ENCODE data around the gene STXBP2.
A peak's percentile ranks its signal among the peaks of the same experiment; 100 is the strongest.
"Not testable (repeated sequence)": the region's sequence is repeated elsewhere in the genome, so short reads cannot be mapped to it uniquely, and the experiment has no call there.

STXBP2 gene

GRCh38 chr19:7642295-7643030, 5.6 kb downstream of the STXBP2 start:
- no peak for DNase-seq (ENCODE audit: low spot score in 2 of 2)
- Mint-ChIP-seq H3K27me3 (no peaks in the 10 kb centered on the region), H3K27ac (ENCODE audit: low read depth) (no peak overlapping the region), H3K4me3 (no peak overlapping the region), H3K4me1 (peaks cover 27% of the 10 kb centered on the region), H3K36me3 (ENCODE audit: insufficient read depth) (peaks cover 18% of the 10 kb centered on the region), H3K9me3 (no peaks in the 10 kb centered on the region)
- no peak for ATAC-seq (replicated peaks; ENCODE audit: extremely low read depth, poor library complexity, severe bottlenecking)

- Mint-ChIP-seq H3K9me3 (no peaks in the 10 kb centered on the region), H3K27me3 (no peaks in the 10 kb centered on the region), H3K36me3 (ENCODE audit: insufficient read depth) (peaks cover 15% of the 10 kb centered on the region), H3K4me1 (peaks cover 22% of the 10 kb centered on the region), H3K4me3 (no peak overlapping the region), H3K27ac (ENCODE audit: low read depth) (peak overlapping the region; percentile 77)
- no peak for ATAC-seq (replicated peaks; ENCODE audit: extremely low read depth, poor library complexity, severe bottlenecking)
- DNase-seq (ENCODE audit: low spot score in 2 of 2), result no peak
Observed at GRCh38 chr19:7643031-7643415, 6.1 kb downstream of the STXBP2 start.

- not testable (repeated sequence) for ATAC-seq (replicated peaks; ENCODE audit: extremely low read depth, poor library complexity, severe bottlenecking); H3K4me3 Mint-ChIP-seq; H3K9me3 Mint-ChIP-seq; DNase-seq (ENCODE audit: low spot score in 2 of 2); H3K27me3 Mint-ChIP-seq
- peaks cover 15% of the 10 kb centered on the region for H3K4me1 Mint-ChIP-seq
- H3K27ac Mint-ChIP-seq (ENCODE audit: low read depth), result peak overlapping the region; percentile 77
- peaks cover 17% of the 10 kb centered on the region for H3K36me3 Mint-ChIP-seq (ENCODE audit: insufficient read depth)
Observed at GRCh38 chr19:7643629-7644549, 7.0 kb downstream of the STXBP2 start.

GRCh38 chr19:7644550-7644877, 7.6 kb downstream of the STXBP2 start:
- H3K27me3 Mint-ChIP-seq, result no peaks in the 10 kb centered on the region
- DNase-seq (ENCODE audit: low spot score in 2 of 2), result no peak
- H3K27ac Mint-ChIP-seq (ENCODE audit: low read depth), result no peak overlapping the region
- ATAC-seq (replicated peaks; ENCODE audit: extremely low read depth, poor library complexity, severe bottlenecking), result no peak
- H3K36me3 Mint-ChIP-seq (ENCODE audit: insufficient read depth), result peaks cover 18% of the 10 kb centered on the region
- peaks cover 9% of the 10 kb centered on the region for H3K4me1 Mint-ChIP-seq
- no peak overlapping the region for H3K4me3 Mint-ChIP-seq
- no peaks in the 10 kb centered on the region for H3K9me3 Mint-ChIP-seq

- ATAC-seq (replicated peaks; ENCODE audit: extremely low read depth, poor library complexity, severe bottlenecking), result no peak
- no peaks in the 10 kb centered on the region for H3K9me3 Mint-ChIP-seq
- no peak overlapping the region for H3K4me3 Mint-ChIP-seq
- DNase-seq (ENCODE audit: low spot score in 2 of 2), result no peak
- no peak overlapping the region for H3K27ac Mint-ChIP-seq (ENCODE audit: low read depth)
- peaks cover 20% of the 10 kb centered on the region for H3K36me3 Mint-ChIP-seq (ENCODE audit: insufficient read depth)
- no peaks in the 10 kb centered on the region for H3K27me3 Mint-ChIP-seq
- peaks cover 2% of the 10 kb centered on the region for H3K4me1 Mint-ChIP-seq
Observed at GRCh38 chr19:7645163-7645562, 8.3 kb downstream of the STXBP2 start.

- H3K4me1 Mint-ChIP-seq, result no peaks in the 10 kb centered on the region
- no peaks in the 10 kb centered on the region for H3K9me3 Mint-ChIP-seq
- DNase-seq (ENCODE audit: low spot score in 2 of 2) (no peak), ATAC-seq (replicated peaks; ENCODE audit: extremely low read depth, poor library complexity, severe bottlenecking) (no peak)
- H3K27me3 Mint-ChIP-seq, result no peaks in the 10 kb centered on the region
- H3K27ac Mint-ChIP-seq (ENCODE audit: low read depth), result peak overlapping the region; percentile 56
- H3K36me3 Mint-ChIP-seq (ENCODE audit: insufficient read depth), result peaks cover 21% of the 10 kb centered on the region
- no peak overlapping the region for H3K4me3 Mint-ChIP-seq
Observed at GRCh38 chr19:7645656-7646425, 8.9 kb downstream of the STXBP2 start.

GRCh38 chr19:7646426-7646700, 9.5 kb downstream of the STXBP2 start:
- no peaks in the 10 kb centered on the region for H3K27me3 Mint-ChIP-seq
- peaks cover 19% of the 10 kb centered on the region for H3K36me3 Mint-ChIP-seq (ENCODE audit: insufficient read depth)
- ATAC-seq (replicated peaks; ENCODE audit: extremely low read depth, poor library complexity, severe bottlenecking), result no peak

GRCh38 chr19:7647156-7647555, 10.2 kb downstream of the STXBP2 start:
- H3K27ac Mint-ChIP-seq (ENCODE audit: low read depth), result no peak overlapping the region
- DNase-seq (ENCODE audit: low spot score in 2 of 2), result no peak
- ATAC-seq (replicated peaks; ENCODE audit: extremely low read depth, poor library complexity, severe bottlenecking), result no peak
- no peaks in the 10 kb centered on the region for H3K9me3 Mint-ChIP-seq
- H3K4me1 Mint-ChIP-seq, result peaks cover 3% of the 10 kb centered on the region
- H3K4me3 Mint-ChIP-seq, result no peak overlapping the region
- H3K27me3 Mint-ChIP-seq, result no peaks in the 10 kb centered on the region
- H3K36me3 Mint-ChIP-seq (ENCODE audit: insufficient read depth), result peaks cover 18% of the 10 kb centered on the region

More at GRCh38 chr19:7646426-7646700, 9.5 kb downstream of the STXBP2 start:
- no peak overlapping the region for H3K4me3 Mint-ChIP-seq
- no peak for DNase-seq (ENCODE audit: low spot score in 2 of 2)
- H3K4me1 Mint-ChIP-seq, result no peaks in the 10 kb centered on the region
- no peaks in the 10 kb centered on the region for H3K9me3 Mint-ChIP-seq
- peak overlapping the region; percentile 56 for H3K27ac Mint-ChIP-seq (ENCODE audit: low read depth)

GRCh38 chr19:7648265-7649014, 11.5 kb downstream of the STXBP2 start:
- ATAC-seq (replicated peaks; ENCODE audit: extremely low read depth, poor library complexity, severe bottlenecking) (no peak), DNase-seq (ENCODE audit: low spot score in 2 of 2) (no peak)
- no peak overlapping the region for H3K4me3 Mint-ChIP-seq
- H3K27ac Mint-ChIP-seq (ENCODE audit: low read depth), result no peak overlapping the region
- no peaks in the 10 kb centered on the region for H3K9me3 Mint-ChIP-seq
- H3K36me3 Mint-ChIP-seq (ENCODE audit: insufficient read depth), result peaks cover 18% of the 10 kb centered on the region
- peaks cover 14% of the 10 kb centered on the region for H3K4me1 Mint-ChIP-seq
- no peaks in the 10 kb centered on the region for H3K27me3 Mint-ChIP-seq

- Mint-ChIP-seq H3K4me3 (no peak overlapping the region), H3K36me3 (ENCODE audit: insufficient read depth) (peaks cover 12% of the 10 kb centered on the region), H3K27ac (ENCODE audit: low read depth) (no peak overlapping the region), H3K9me3 (no peaks in the 10 kb centered on the region), H3K27me3 (no peaks in the 10 kb centered on the region), H3K4me1 (peaks cover 14% of the 10 kb centered on the region)
- no peak for DNase-seq (ENCODE audit: low spot score in 2 of 2)
- no peak for ATAC-seq (replicated peaks; ENCODE audit: extremely low read depth, poor library complexity, severe bottlenecking)
Observed at GRCh38 chr19:7650148-7650547, 13.2 kb downstream of the STXBP2 start.

GRCh38 chr19:7652061-7652641, 15.2 kb downstream of the STXBP2 start:
- no peaks in the 10 kb centered on the region for H3K9me3 Mint-ChIP-seq
- DNase-seq (ENCODE audit: low spot score in 2 of 2) (peak; percentile 83 to 92), ATAC-seq (replicated peaks; ENCODE audit: extremely low read depth, poor library complexity, severe bottlenecking) (peak; percentile 98)
- H3K27me3 Mint-ChIP-seq, result no peaks in the 10 kb centered on the region
- peak overlapping the region; percentile 93 for H3K27ac Mint-ChIP-seq (ENCODE audit: low read depth)
- peaks cover 9% of the 10 kb centered on the region for H3K36me3 Mint-ChIP-seq (ENCODE audit: insufficient read depth)
- peaks cover 15% of the 10 kb centered on the region for H3K4me1 Mint-ChIP-seq
- peak overlapping the region; percentile 76 for H3K4me3 Mint-ChIP-seq

- Mint-ChIP-seq H3K4me1 (peaks cover 18% of the 10 kb centered on the region), H3K4me3 (no peak overlapping the region), H3K27ac (ENCODE audit: low read depth) (no peak overlapping the region), H3K36me3 (ENCODE audit: insufficient read depth) (peaks cover 9% of the 10 kb centered on the region), H3K9me3 (no peaks in the 10 kb centered on the region), H3K27me3 (no peaks in the 10 kb centered on the region)
- no peak for ATAC-seq (replicated peaks; ENCODE audit: extremely low read depth, poor library complexity, severe bottlenecking)
- DNase-seq (ENCODE audit: low spot score in 2 of 2), result no peak
Observed at GRCh38 chr19:7654401-7654800, 17.5 kb downstream of the STXBP2 start.

All from central memory CD8-positive, alpha-beta T cell (primary cell).